MCF 10A (cell line): ENCODE data around the gene KCNJ15. TPM values are rescaled to one million over a fixed set of nuclear protein-coding genes. Genes with fewer than 3 reads are reported as not detected.

Experiments
- total RNA-seq: library from RNA; stranded (reverse); gene quantifications from 2 replicates; pipeline ENCODE4 v1.2.3, GENCODE V29; 2022

Gene KCNJ15
- total RNA-seq, 1 experiment from 2014 or later, result 2.2 TPM

Other genes starting within 250 kb of the KCNJ15 start
- gene ERG, start 241.5 kb downstream of the KCNJ15 start, total RNA-seq, result not detected in 2 replicates